ENCODE results near the gene RUFY3. TPM values are rescaled to one million over a fixed set of nuclear protein-coding genes. Genes with fewer than 3 reads are reported as not detected.

The RUFY3 gene
- total and polyA plus RNA-seq, 2 of the 4 experiments (the other 2 are of a cell fraction), result 19.6 to 28.9 TPM

GRCh38 chr4:70747874-70748273 lies 26.1 kb downstream of the RUFY3 start:
- no peak overlapping the region for H2BK5ac ChIP-seq (ENCODE audit: low read depth, low read length, poor library complexity, severe bottlenecking)
- POLR2A ChIA-PET (ENCODE audit: unreplicated experiment), result no interaction called here
- no peak overlapping the region; the same call in 1 of the 2 replicates for H3K4ac ChIP-seq (ENCODE audit: low read depth, low read length)
- TF ChIP-seq FOS (IDR thresholded peaks at IDR 0.05; ENCODE audit: low read depth, low read length) (0 out of 2 replicates have a peak, but pooled peaks have one; percentile 15), CEBPB (IDR thresholded peaks at IDR 0.05; ENCODE audit: low read depth, low read length) (peak; percentile 86), CTCF (conservative IDR thresholded peaks at IDR 0.05; ENCODE audit: low read depth, low read length) (no peak), BHLHE40 (IDR thresholded peaks at IDR 0.05; ENCODE audit: low read depth, low read length) (0 out of 2 replicates have a peak, but pooled peaks have one; percentile 9), MAFK (IDR thresholded peaks at IDR 0.05; ENCODE audit: low read depth, low read length) (no peak)
- no peak overlapping the region for H4K91ac ChIP-seq (ENCODE audit: insufficient read depth, low read depth, low read length)
- WGBS, 2 experiments (ENCODE audit: extremely low coverage in 2 of 2, insufficient read length in 1 of 2), result 40% methylated on average over 3 of the region's 3 CpGs; no CpG with 5 or more reads in 1 of the 2 experiments
- peaks cover 27 to 51% of the 10 kb centered on the region in 2 experiments for H3K79me1 ChIP-seq (ENCODE audit: low read depth in 1 of 2, low read length in 2 of 2)
- no TSS peak for BruUV-seq (replicated peaks)
- ATAC-seq (ENCODE audit: low read depth) (peak; percentile 66), DNase-seq (peak; percentile 81)
- no peak overlapping the region for H3K56ac ChIP-seq (ENCODE audit: extremely low read depth, insufficient read depth, low read length)
- no peaks in the 10 kb centered on the region; the same call in 1 of the 2 replicates for H3K36me3 ChIP-seq (ENCODE audit: control insufficient read depth, insufficient read depth, low read length)
- no peak overlapping the region for H2BK120ac ChIP-seq (ENCODE audit: low read depth, low read length)
- peaks cover 5% of the 10 kb centered on the region; the same call in 1 of the 2 replicates for H3K9me1 ChIP-seq (ENCODE audit: insufficient read depth, low read length)
- H3K4me1 ChIP-seq (ENCODE audit: control insufficient read depth, insufficient read depth, low read length), result peaks cover 2% of the 10 kb centered on the region; the same call in 1 of the 2 replicates
- H3K18ac ChIP-seq (ENCODE audit: low read depth, low read length), result no peak overlapping the region
- H3K4me2 ChIP-seq (ENCODE audit: low read depth, low read length), result peak overlapping the region; percentile 43; the same call in 1 of the 2 replicates
- no peak overlapping the region for H2AK9ac ChIP-seq (replicated peaks; ENCODE audit: low read depth, low read length, poor library complexity)
- no peak overlapping the region for H3K23ac ChIP-seq (ENCODE audit: low read depth, low read length)
- no peak overlapping the region for H4K5ac ChIP-seq (ENCODE audit: low read depth, low read length)
- H2BK20ac ChIP-seq (ENCODE audit: low read depth, low read length), result no peak overlapping the region
- H4K20me1 ChIP-seq (ENCODE audit: insufficient read depth, low read length), result peaks cover 22% of the 10 kb centered on the region; the same call in 1 of the 2 replicates
- H3K4me3 ChIP-seq (ENCODE audit: insufficient read depth, low read depth, low read length), result no peak overlapping the region
- H2AFZ ChIP-seq (replicated peaks; ENCODE audit: low read length, poor library complexity), result no peak overlapping the region
- H3K14ac ChIP-seq (replicated peaks; ENCODE audit: low read depth, low read length), result no peak overlapping the region
- dilution Hi-C loops (cut with HindIII; ENCODE audit: low sequenced_read_pairs, unreplicated experiment), result no loop called here
- no peak overlapping the region for H2BK15ac ChIP-seq (ENCODE audit: low read depth, low read length)
- H3K9me3 ChIP-seq (ENCODE audit: control insufficient read depth, insufficient read depth, low read length), result no peaks in the 10 kb centered on the region
- H2AK5ac ChIP-seq (ENCODE audit: low read depth, low read length), result no peak overlapping the region
- CTCF ChIA-PET, result no interaction called here
- H4K8ac ChIP-seq (ENCODE audit: low read depth in 2 of 2, low read length in 2 of 2), result no peak overlapping the region
- intact Hi-C loops (cut with micrococcal nuclease), result no loop called here
- no peak overlapping the region; the same call in 1 of the 2 replicates for H3K27ac ChIP-seq (ENCODE audit: insufficient read depth, low read length)
- H3K27me3 ChIP-seq (ENCODE audit: control insufficient read depth, insufficient read depth, low read length), result no peaks in the 10 kb centered on the region
- H3K9ac ChIP-seq (ENCODE audit: low read depth, low read length), result no peak overlapping the region
- in situ Hi-C loops (cut with MboI; ENCODE audit: low sequenced_read_pairs), result no loop called here

Measured in IMR-90 (cell line).